Measurements from ENCODE around the gene LAX1.

The LAX1 gene, protein sequence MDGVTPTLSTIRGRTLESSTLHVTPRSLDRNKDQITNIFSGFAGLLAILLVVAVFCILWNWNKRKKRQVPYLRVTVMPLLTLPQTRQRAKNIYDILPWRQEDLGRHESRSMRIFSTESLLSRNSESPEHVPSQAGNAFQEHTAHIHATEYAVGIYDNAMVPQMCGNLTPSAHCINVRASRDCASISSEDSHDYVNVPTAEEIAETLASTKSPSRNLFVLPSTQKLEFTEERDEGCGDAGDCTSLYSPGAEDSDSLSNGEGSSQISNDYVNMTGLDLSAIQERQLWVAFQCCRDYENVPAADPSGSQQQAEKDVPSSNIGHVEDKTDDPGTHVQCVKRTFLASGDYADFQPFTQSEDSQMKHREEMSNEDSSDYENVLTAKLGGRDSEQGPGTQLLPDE

DNA sequence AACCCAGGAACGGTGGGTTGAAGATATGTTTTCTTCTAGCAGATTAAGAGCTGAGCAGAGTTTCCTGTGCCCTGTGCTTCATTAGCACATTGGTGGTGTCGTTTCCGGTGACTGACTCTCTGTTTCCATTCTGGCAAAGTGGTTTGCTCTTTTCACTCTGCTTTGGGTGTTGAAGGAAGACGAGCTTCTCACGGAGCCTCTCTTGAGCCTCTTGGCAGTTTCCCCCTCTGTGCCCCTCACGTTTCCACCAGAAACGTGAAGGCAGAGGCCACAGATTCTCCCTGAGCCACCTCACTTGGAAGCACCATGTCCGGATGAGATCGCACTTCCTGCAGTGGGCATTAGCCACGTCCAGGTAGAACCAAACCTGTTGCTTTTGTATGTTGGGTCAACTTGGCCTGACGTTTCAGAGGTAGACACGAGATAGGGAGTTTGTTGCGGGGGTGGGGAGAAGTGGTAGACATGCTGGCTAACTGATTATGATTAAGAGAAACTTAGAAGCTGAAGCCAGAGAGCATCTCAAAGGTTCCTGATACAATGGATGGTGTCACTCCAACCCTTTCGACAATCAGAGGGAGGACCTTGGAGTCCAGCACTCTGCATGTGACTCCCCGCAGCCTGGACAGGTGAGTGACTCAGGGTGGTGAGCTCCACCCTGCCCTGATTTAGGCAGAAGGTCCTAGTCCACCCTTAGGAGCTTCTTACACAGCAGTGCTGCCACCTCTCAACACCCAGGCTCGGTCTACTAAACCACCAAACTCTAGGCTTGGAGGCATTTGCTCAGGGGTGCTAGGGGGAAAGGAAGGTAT, at the start of gene LAX1:
TSS of gene LAX1 (plus strand) at position 155 of the 809 bp plus-strand sequence. CDS start at position 538, 383 bp downstream.
- no peak within 1 kb of the TSS for H3K4me3 ChIP-seq (ENCODE audit: low read depth, low read length)

DNA sequence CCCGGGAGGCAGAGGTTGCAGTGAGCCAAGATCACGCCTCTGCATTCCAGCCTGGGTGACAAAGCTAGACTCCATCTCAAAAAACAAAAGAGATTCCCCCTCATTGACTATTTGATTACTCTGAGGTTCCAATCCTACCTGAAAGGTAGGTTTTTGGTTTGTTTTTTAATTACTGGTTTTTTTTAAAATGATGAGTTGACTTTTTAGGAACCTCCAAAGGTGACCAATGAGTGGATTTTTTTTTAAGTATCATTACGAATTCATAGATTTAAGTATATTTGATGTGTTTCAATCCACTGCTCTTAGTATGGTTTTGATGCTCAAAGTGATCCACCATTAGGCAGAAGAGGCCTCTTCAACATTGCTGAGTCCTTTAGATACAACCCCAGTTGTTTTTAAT, 47.9 kb upstream of the LAX1 start:
- Histone ChIP-seq H3K4me1 (ENCODE audit: control insufficient read depth, insufficient read depth, low read length) (no peaks in the 10 kb centered on the region), H3K4me3 (ENCODE audit: low read depth, low read length) (no peak overlapping the region), H3K36me3 (ENCODE audit: control insufficient read depth, insufficient read depth, low read length) (peaks cover 14% of the 10 kb centered on the region), H3K9ac (ENCODE audit: low read depth, low read length) (no peak overlapping the region), H3K27me3 (ENCODE audit: control insufficient read depth, insufficient read depth, low read length) (no peaks in the 10 kb centered on the region), H3K9me3 (ENCODE audit: control insufficient read depth, insufficient read depth, low read length) (no peaks in the 10 kb centered on the region)

More for the DNA sequence above, at the start of gene LAX1:
- no peaks in the 10 kb centered on the region for H3K9me3 ChIP-seq (ENCODE audit: control insufficient read depth, insufficient read depth, low read length)
- H3K9ac ChIP-seq (ENCODE audit: low read depth, low read length): no peak within 1 kb of the TSS
- H3K4me1 ChIP-seq (ENCODE audit: control insufficient read depth, insufficient read depth, low read length): no peaks in the 10 kb centered on the region
- H3K36me3 ChIP-seq (ENCODE audit: control insufficient read depth, insufficient read depth, low read length): no peaks in the 10 kb centered on the region
- H3K27me3 ChIP-seq (ENCODE audit: control insufficient read depth, insufficient read depth, low read length): no peaks in the 10 kb centered on the region

DNA sequence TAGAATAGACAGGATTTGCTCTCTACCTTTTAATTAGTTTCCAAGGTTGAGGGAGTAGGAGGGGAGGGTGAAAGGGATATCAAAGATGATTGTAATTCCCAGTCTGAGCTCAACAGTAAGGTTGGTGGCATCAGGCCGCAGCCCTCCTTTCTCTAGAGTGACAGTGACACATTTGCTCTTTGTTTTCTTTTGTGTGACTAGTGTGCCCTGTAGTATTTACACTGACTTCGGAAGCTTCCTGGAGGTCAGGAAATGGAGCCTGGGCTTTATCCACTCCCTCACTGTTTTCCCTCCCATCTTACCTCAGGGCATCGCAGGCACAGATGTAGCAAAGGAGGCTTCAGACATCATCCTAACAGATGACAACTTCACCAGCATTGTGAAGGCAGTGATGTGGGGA, 44.7 kb upstream of the LAX1 start:
- no peaks in the 10 kb centered on the region for H3K4me1 ChIP-seq (ENCODE audit: control insufficient read depth, insufficient read depth, low read length)
- H3K36me3 ChIP-seq (ENCODE audit: control insufficient read depth, insufficient read depth, low read length): peaks cover 12% of the 10 kb centered on the region
- H3K4me3 ChIP-seq (ENCODE audit: low read depth, low read length): no peak overlapping the region
- no peak overlapping the region for H3K9ac ChIP-seq (ENCODE audit: low read depth, low read length)
- no peaks in the 10 kb centered on the region for H3K27me3 ChIP-seq (ENCODE audit: control insufficient read depth, insufficient read depth, low read length)
- no peaks in the 10 kb centered on the region for H3K9me3 ChIP-seq (ENCODE audit: control insufficient read depth, insufficient read depth, low read length)

DNA sequence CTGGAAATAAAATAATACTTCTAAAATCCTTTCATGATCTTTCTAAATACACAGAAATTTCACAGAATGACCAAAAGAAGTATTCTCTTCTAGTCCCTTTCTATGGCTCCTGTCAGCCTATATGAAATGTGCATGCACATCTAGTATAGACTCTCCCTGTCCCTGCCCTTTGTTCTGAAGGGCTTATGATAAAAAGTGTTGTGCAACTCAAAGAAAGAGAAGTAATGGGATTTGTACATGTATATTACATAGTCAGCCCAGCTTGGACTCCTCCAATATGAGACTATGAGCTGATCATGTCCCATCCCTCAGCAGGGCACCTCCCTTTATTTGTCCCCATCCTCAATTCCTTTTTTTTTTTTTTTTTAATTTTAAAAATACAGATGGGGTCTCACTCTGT, 42.1 kb upstream of the LAX1 start:
- no peaks in the 10 kb centered on the region for H3K4me1 ChIP-seq (ENCODE audit: control insufficient read depth, insufficient read depth, low read length)
- H3K4me3 ChIP-seq (ENCODE audit: low read depth, low read length): no peak overlapping the region
- H3K36me3 ChIP-seq (ENCODE audit: control insufficient read depth, insufficient read depth, low read length): peaks cover 30% of the 10 kb centered on the region
- no peaks in the 10 kb centered on the region for H3K27me3 ChIP-seq (ENCODE audit: control insufficient read depth, insufficient read depth, low read length)
- H3K9me3 ChIP-seq (ENCODE audit: control insufficient read depth, insufficient read depth, low read length): no peaks in the 10 kb centered on the region
- no peak overlapping the region for H3K9ac ChIP-seq (ENCODE audit: low read depth, low read length)

DNA sequence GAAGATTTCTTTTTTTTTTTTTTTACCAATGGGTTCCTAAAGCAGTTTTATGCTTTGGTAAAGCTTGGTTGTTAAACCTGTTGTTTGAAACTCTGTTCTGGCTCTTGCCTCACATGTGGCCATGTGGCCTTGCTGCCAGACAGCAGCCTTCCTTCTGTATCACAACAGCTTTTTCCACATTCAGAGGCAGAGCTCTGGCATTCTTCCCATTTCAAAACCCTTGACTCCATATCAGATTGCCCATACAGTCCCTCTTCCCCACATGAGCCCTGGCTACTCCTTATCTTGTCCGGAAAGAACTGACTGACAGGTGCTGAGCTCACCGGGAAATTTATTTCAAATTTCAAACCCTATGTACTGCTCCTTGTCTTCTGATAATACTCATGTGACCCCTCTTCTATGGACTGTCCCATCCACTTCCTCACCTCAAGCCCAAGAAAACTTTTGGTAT, 38.5 kb upstream of the LAX1 start:
- Histone ChIP-seq H3K9me3 (ENCODE audit: control insufficient read depth, insufficient read depth, low read length) (no peaks in the 10 kb centered on the region), H3K4me1 (ENCODE audit: control insufficient read depth, insufficient read depth, low read length) (no peaks in the 10 kb centered on the region), H3K27me3 (ENCODE audit: control insufficient read depth, insufficient read depth, low read length) (no peaks in the 10 kb centered on the region), H3K4me3 (ENCODE audit: low read depth, low read length) (no peak overlapping the region), H3K36me3 (ENCODE audit: control insufficient read depth, insufficient read depth, low read length) (peaks cover 25% of the 10 kb centered on the region), H3K9ac (ENCODE audit: low read depth, low read length) (no peak overlapping the region)

DNA sequence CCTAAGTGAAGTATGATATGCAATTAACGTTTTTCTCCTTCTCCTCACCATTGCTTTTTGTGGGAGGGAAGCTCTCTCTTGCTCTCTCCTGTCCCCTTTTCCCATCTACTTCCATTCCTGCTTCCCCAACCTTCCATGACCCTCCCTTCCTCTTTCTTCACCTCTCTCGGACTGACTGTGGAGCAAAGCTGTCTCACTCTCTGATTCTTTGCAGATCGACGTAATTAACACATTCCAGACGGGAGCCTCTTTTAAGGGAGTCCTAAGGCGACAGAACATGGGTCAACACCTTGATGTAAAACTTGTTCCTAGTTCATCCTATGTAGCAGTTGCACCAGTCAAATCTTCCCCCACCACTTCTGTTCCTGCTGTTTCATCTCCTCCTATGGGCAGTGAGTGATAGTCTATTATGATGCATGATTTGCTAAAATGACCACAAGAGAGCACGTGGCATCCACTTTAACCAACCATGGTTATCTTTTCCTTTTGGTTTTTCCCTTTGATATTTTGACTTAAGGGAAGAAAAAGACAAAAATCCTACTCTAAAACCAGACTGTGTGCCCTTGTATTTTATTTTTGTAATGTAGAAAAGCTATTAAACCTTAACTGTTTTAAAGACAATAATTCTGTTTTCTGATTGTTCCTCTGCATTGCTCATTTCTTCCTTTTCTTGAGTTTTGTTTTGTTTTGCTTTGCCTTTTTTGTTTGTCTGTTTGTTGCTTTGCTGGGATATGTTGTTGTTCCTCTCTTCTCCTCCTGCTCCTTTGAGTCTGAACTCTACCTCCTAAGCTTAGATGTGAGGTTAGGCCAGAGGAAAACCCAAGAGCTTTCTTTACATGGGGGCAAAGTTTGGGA, 31.7 kb upstream of the LAX1 start:
- H3K9me3 ChIP-seq (ENCODE audit: control insufficient read depth, insufficient read depth, low read length): no peaks in the 10 kb centered on the region
- H3K4me1 ChIP-seq (ENCODE audit: control insufficient read depth, insufficient read depth, low read length): no peaks in the 10 kb centered on the region
- H3K36me3 ChIP-seq (ENCODE audit: control insufficient read depth, insufficient read depth, low read length): no peaks in the 10 kb centered on the region
- H3K27me3 ChIP-seq (ENCODE audit: control insufficient read depth, insufficient read depth, low read length): no peaks in the 10 kb centered on the region
- no peak overlapping the region for H3K4me3 ChIP-seq (ENCODE audit: low read depth, low read length)
- no peak overlapping the region for H3K9ac ChIP-seq (ENCODE audit: low read depth, low read length)

DNA sequence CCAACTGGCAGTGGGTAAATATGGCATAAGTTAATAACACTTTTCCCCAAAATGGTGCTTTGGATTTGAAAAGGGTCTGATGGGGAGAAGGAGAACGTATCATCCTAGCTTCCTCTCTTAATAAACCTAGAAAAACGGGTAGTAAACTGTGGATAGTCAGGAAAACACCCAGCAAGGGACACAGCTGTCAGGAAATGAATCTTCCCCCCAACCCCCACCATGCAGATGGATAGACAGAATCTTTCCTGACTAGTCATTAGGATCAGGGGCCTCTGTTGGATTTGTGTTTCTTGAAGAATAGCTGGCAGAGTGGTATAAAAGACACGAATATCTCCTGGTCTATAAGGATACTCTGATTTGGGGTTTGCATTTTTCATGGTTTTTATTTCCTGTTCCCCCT, 22.5 kb upstream of the LAX1 start:
- Histone ChIP-seq H3K27me3 (ENCODE audit: control insufficient read depth, insufficient read depth, low read length) (no peaks in the 10 kb centered on the region), H3K4me3 (ENCODE audit: low read depth, low read length) (no peak overlapping the region), H3K36me3 (ENCODE audit: control insufficient read depth, insufficient read depth, low read length) (peaks cover 5% of the 10 kb centered on the region), H3K4me1 (ENCODE audit: control insufficient read depth, insufficient read depth, low read length) (peaks cover 18% of the 10 kb centered on the region), H3K9me3 (ENCODE audit: control insufficient read depth, insufficient read depth, low read length) (no peaks in the 10 kb centered on the region), H3K9ac (ENCODE audit: low read depth, low read length) (no peak overlapping the region)

DNA sequence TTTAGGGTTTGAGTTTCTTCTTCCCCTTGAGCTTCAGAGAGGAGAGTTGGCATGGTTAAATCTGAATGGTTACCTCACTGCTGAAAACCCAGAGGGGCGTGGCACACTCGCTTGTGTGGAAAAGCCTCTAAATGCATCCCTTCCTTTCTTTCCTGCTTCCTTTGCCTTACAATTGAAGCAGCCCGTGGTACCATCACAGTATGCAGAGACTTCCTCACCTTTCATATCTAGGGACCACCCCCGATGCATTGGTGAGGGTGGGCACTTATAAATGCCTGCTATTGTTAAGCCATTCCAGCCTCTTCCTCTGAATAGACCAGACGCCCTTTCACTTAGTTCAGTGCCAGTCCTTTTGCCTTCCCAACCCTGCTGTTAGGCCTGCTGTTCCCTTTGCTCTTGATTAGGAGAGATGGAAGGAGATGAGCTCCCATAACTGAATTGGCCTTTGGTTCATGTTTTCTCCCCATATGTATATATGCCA, 21.9 kb upstream of the LAX1 start:
- no peak overlapping the region for H3K4me3 ChIP-seq (ENCODE audit: low read depth, low read length)
- H3K27me3 ChIP-seq (ENCODE audit: control insufficient read depth, insufficient read depth, low read length): no peaks in the 10 kb centered on the region
- no peaks in the 10 kb centered on the region for H3K9me3 ChIP-seq (ENCODE audit: control insufficient read depth, insufficient read depth, low read length)
- no peak overlapping the region for H3K9ac ChIP-seq (ENCODE audit: low read depth, low read length)
- H3K36me3 ChIP-seq (ENCODE audit: control insufficient read depth, insufficient read depth, low read length): peaks cover 5% of the 10 kb centered on the region
- peaks cover 18% of the 10 kb centered on the region for H3K4me1 ChIP-seq (ENCODE audit: control insufficient read depth, insufficient read depth, low read length)

DNA sequence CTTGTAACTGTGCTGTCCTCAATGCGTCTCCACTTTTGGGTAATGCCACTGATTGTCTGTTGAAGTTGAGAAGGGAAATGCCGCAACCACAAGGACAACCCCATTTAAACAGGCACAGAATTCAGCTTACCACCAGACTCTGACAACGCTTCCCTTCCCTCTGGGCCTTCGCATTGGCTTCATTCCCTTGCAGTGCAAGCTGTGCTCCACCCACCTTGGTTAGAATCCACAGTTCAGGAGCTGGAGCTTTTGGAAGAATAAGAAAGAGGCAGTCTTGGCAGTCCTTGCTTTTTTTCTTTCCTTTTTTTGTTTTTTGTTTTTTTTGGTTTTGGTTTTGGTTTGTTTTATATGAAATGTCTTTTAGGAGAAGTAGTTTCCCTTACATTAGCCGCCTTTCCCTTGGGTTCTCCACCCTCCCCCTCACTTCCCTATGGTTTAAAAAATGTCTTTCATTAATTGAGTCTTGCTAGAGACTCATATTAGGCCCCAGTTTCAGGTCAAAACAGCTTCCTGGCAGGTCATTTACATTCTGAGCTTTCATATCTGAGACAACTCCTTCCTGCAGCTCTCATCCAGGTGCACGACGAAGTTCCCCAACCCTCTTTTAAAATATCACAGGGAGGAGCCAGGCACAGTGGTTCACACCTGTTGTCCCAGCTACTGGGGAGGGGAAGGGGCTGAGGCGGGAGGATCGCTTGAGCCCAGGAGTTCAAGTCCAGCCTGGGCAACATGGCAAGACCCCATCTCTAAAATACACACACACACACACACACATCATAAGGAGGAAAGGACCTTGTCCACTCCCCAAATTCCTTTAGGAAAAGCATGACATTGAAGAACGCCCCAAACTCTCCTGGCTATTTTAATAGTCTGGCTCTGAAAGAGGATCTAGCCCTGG, 20.7 kb upstream of the LAX1 start:
- peaks cover 4% of the 10 kb centered on the region for H3K36me3 ChIP-seq (ENCODE audit: control insufficient read depth, insufficient read depth, low read length)
- no peaks in the 10 kb centered on the region for H3K27me3 ChIP-seq (ENCODE audit: control insufficient read depth, insufficient read depth, low read length)
- H3K4me1 ChIP-seq (ENCODE audit: control insufficient read depth, insufficient read depth, low read length): peaks cover 18% of the 10 kb centered on the region
- no peak overlapping the region for H3K9ac ChIP-seq (ENCODE audit: low read depth, low read length)
- H3K9me3 ChIP-seq (ENCODE audit: control insufficient read depth, insufficient read depth, low read length): no peaks in the 10 kb centered on the region
- H3K4me3 ChIP-seq (ENCODE audit: low read depth, low read length): no peak overlapping the region

DNA sequence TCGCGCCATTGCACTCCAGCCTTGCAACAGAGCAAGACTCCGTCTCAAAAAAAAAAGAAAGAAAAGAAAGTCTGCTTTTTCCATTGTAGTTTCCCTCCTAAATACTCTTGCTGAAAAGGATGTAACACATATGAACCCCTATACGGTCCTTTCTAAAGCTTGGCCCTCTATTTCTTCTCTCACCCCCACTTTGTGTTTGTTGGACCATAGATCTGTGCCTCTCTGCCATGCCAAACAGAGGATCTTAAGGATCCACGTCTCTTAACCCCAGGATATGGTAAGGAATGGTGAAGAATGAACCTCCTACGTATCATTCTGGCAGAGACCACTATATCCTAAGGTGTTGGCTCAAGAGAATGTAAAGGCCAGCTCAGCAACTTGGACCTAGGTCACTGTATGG, 18.7 kb upstream of the LAX1 start:
- H3K27me3 ChIP-seq (ENCODE audit: control insufficient read depth, insufficient read depth, low read length): no peaks in the 10 kb centered on the region
- H3K9ac ChIP-seq (ENCODE audit: low read depth, low read length): no peak overlapping the region
- H3K4me3 ChIP-seq (ENCODE audit: low read depth, low read length): no peak overlapping the region
- H3K36me3 ChIP-seq (ENCODE audit: control insufficient read depth, insufficient read depth, low read length): no peaks in the 10 kb centered on the region
- peaks cover 18% of the 10 kb centered on the region for H3K4me1 ChIP-seq (ENCODE audit: control insufficient read depth, insufficient read depth, low read length)
- H3K9me3 ChIP-seq (ENCODE audit: control insufficient read depth, insufficient read depth, low read length): no peaks in the 10 kb centered on the region

All from iPS-15b (cell line).